HPDE6-E6E7 (cell line): ENCODE data around the gene PIAS1.
"Not testable (repeated sequence)": the region's sequence is repeated elsewhere in the genome, so short reads cannot be mapped to it uniquely, and the experiment has no call there.

Experiments used
- DNase-seq: peaks from one replicate; pipeline ENCODE4 v3.0.0; 2011; ENCODE audit warnings: missing footprints; ENCODE audit errors: extremely low spot score

The PIAS1 gene

GRCh38 chr15:68114840-68115239 lies 60.7 kb downstream of the PIAS1 start:
- DNase-seq, result no peak

- no peak for DNase-seq
Measured at GRCh38 chr15:68124700-68125099, 70.6 kb downstream of the PIAS1 start.

GRCh38 chr15:68126396-68126795 lies 72.3 kb downstream of the PIAS1 start:
- DNase-seq, result no peak

- no peak for DNase-seq
Measured at GRCh38 chr15:68129072-68129471, 75.0 kb downstream of the PIAS1 start.

- no peak for DNase-seq
Measured at GRCh38 chr15:68130851-68131250, 76.7 kb downstream of the PIAS1 start.

- DNase-seq, result no peak
Measured at GRCh38 chr15:68137096-68137495, 83.0 kb downstream of the PIAS1 start.

- no peak for DNase-seq
Measured at GRCh38 chr15:68143129-68143528, 89.0 kb downstream of the PIAS1 start.

- no peak for DNase-seq
Measured at GRCh38 chr15:68143785-68144184, 89.7 kb downstream of the PIAS1 start.

GRCh38 chr15:68145706-68146105 lies 91.6 kb downstream of the PIAS1 start:
- DNase-seq, result no peak

GRCh38 chr15:68148039-68148438 lies 93.9 kb downstream of the PIAS1 start:
- DNase-seq, result no peak

GRCh38 chr15:68149059-68149458 lies 94.9 kb downstream of the PIAS1 start:
- DNase-seq, result no peak

GRCh38 chr15:68150187-68150586 lies 96.1 kb downstream of the PIAS1 start:
- no peak for DNase-seq

- DNase-seq, result no peak
Measured at GRCh38 chr15:68151277-68151676, 97.2 kb downstream of the PIAS1 start.

- DNase-seq, result no peak
Measured at GRCh38 chr15:68152342-68152741, 98.2 kb downstream of the PIAS1 start.

- DNase-seq, result peak; percentile 23
Measured at GRCh38 chr15:68154923-68155559, 100.9 kb downstream of the PIAS1 start.

- no peak for DNase-seq
Measured at GRCh38 chr15:68157074-68157473, 103.0 kb downstream of the PIAS1 start.

- DNase-seq, result no peak
Measured at GRCh38 chr15:68158046-68158628, 104.0 kb downstream of the PIAS1 start.

GRCh38 chr15:68163191-68163590 lies 109.1 kb downstream of the PIAS1 start:
- no peak for DNase-seq

- no peak for DNase-seq
Measured at GRCh38 chr15:68166847-68167246, 112.7 kb downstream of the PIAS1 start.

GRCh38 chr15:68172037-68172436 lies 117.9 kb downstream of the PIAS1 start:
- DNase-seq, result not testable (repeated sequence)

GRCh38 chr15:68173119-68173518 lies 119.0 kb downstream of the PIAS1 start:
- DNase-seq, result no peak

GRCh38 chr15:68175526-68175925 lies 121.4 kb downstream of the PIAS1 start:
- no peak for DNase-seq

- DNase-seq, result no peak
Measured at GRCh38 chr15:68176601-68177000, 122.5 kb downstream of the PIAS1 start.

- DNase-seq, result no peak
Measured at GRCh38 chr15:68177742-68178141, 123.6 kb downstream of the PIAS1 start.
